GM18517 (cell line): ENCODE data around the gene BEX4.
"Not testable (repeated sequence)": the region's sequence is repeated elsewhere in the genome, so short reads cannot be mapped to it uniquely, and the experiment has no call there.

Experiments used
- ATAC-seq: cut with Tn5 transposase; IDR thresholded peaks from one replicate; pipeline ENCODE4 v1.9.1; 2021; ENCODE audit warnings: mild to moderate bottlenecking, moderate library complexity; ENCODE audit not compliant: unreplicated experiment

BEX4 gene

GRCh38 chrX:103235608-103236007, 20.7 kb downstream of the BEX4 start:
- not testable (repeated sequence) for ATAC-seq

- ATAC-seq, result no peak
Observed at GRCh38 chrX:103236296-103236695, 21.4 kb downstream of the BEX4 start.

GRCh38 chrX:103240155-103240554, 25.2 kb downstream of the BEX4 start:
- ATAC-seq, result no peak

- no peak for ATAC-seq
Observed at GRCh38 chrX:103248553-103248952, 33.6 kb downstream of the BEX4 start.

GRCh38 chrX:103249805-103250204, 34.9 kb downstream of the BEX4 start:
- ATAC-seq, result no peak

GRCh38 chrX:103250977-103251376, 36.1 kb downstream of the BEX4 start:
- no peak for ATAC-seq

- no peak for ATAC-seq
Observed at GRCh38 chrX:103253608-103254007, 38.7 kb downstream of the BEX4 start.

- ATAC-seq, result no peak
Observed at GRCh38 chrX:103254171-103254824, 39.4 kb downstream of the BEX4 start.

GRCh38 chrX:103254921-103255493, 40.1 kb downstream of the BEX4 start, which contains the start of gene TCEAL8:
TCEAL8 (minus strand) TSS chrX:103255155; CDS start chrX:103253979, 1,176 bp downstream.
- peak; percentile 88 for ATAC-seq

GRCh38 chrX:103256651-103257050, 41.7 kb downstream of the BEX4 start:
- no peak for ATAC-seq

- ATAC-seq, result no peak
Observed at GRCh38 chrX:103258275-103258674, 43.4 kb downstream of the BEX4 start.
